Measurements from ENCODE around the gene HRAS. TPM values are rescaled to one million over a fixed set of nuclear protein-coding genes. Genes with fewer than 3 reads are reported as not detected.

HRAS gene
- polyA plus RNA-seq, 2 of the 4 experiments (the other 2 are of a cell fraction): 56.3 to 86.9 TPM

GRCh38 chr11:558503-558902, 23.1 kb upstream of the HRAS start:
- POLR2A ChIA-PET: no interaction called here
- DNase-seq (ENCODE audit: low read depth in 1 of 2, low spot score in 1 of 2) (no peak), ATAC-seq (no peak), FAIRE-seq (no peak)
- Histone ChIP-seq H3K27ac (no peak overlapping the region), H3K4me2 (no peak overlapping the region), H3K4me3 (no peak overlapping the region), H3K9me3 (no peaks in the 10 kb centered on the region), H3K4me1 (peaks cover 35% of the 10 kb centered on the region)
- 90% methylated on average over 14 of the region's 20 CpGs for WGBS (ENCODE audit: missing lambda C conversion rate)
- no peak for TF ChIP-seq FOSL2 (IDR thresholded peaks at IDR 0.05)
- no peak for TF ChIP-seq FOSL2 (CRISPR knock-in tag; IDR thresholded peaks at IDR 0.05)
- no peak for TF ChIP-seq PHF8 (IDR thresholded peaks at IDR 0.05; ENCODE audit: borderline replicate concordance, low read depth)
- no peak for TF ChIP-seq CEBPB (IDR thresholded peaks at IDR 0.05)
- TF ChIP-seq MAZ (IDR thresholded peaks at IDR 0.05; ENCODE audit: borderline replicate concordance, low read depth, low read length): no peak
- no peak for TF ChIP-seq BCL3 (IDR thresholded peaks at IDR 0.05)
- no peak for TF ChIP-seq RCOR1 (IDR thresholded peaks at IDR 0.05; ENCODE audit: low read depth, low read length)
- TF ChIP-seq MYC (IDR thresholded peaks at IDR 0.05; ENCODE audit: borderline replicate concordance, low read length): no peak
- no peak for TF ChIP-seq EHF (CRISPR knock-in tag; IDR thresholded peaks at IDR 0.05)
- no peak for TF ChIP-seq RARB (CRISPR knock-in tag; IDR thresholded peaks at IDR 0.05)
- TF ChIP-seq PBX3 (IDR thresholded peaks at IDR 0.05): no peak
- TF ChIP-seq ZC3H11A (IDR thresholded peaks at IDR 0.05): no peak
- CTCF ChIA-PET: interaction anchor here (1.0 to 5.9 kb wide), 2 partner anchors 8 to 138 kb away, joined by 4 to 66 read pairs; no protein-coding TSS in a partner anchor

GRCh38 chr11:557328-558132, 22.2 kb upstream of the HRAS start:
- 92% methylated on average over 15 of the region's 24 CpGs for WGBS (ENCODE audit: missing lambda C conversion rate)
- POLR2A ChIA-PET: no interaction called here

More at GRCh38 chr11:557328-558132, 22.2 kb upstream of the HRAS start:
- TF ChIP-seq RAD21 (conservative IDR thresholded peaks at IDR 0.05 in 1 of 2, IDR thresholded peaks at IDR 0.05 in 1 of 2) (no peak), MAX (IDR thresholded peaks at IDR 0.05) (no peak), KDM1A (IDR thresholded peaks at IDR 0.05; ENCODE audit: low read depth) (no peak), ZSCAN20 (CRISPR knock-in tag; IDR thresholded peaks at IDR 0.05) (no peak), ESRRA (IDR thresholded peaks at IDR 0.05; ENCODE audit: borderline replicate concordance, low read length) (no peak), HES2 (IDR thresholded peaks at IDR 0.05) (no peak), USF2 (IDR thresholded peaks at IDR 0.05) (no peak), CBX2 (IDR thresholded peaks at IDR 0.05; ENCODE audit: borderline replicate concordance, low read depth) (no peak), RARB (CRISPR knock-in tag; IDR thresholded peaks at IDR 0.05) (no peak), HDAC2 (IDR thresholded peaks at IDR 0.05) (no peak), MYC (IDR thresholded peaks at IDR 0.05; ENCODE audit: borderline replicate concordance, low read length) (no peak), TP53 (CRISPR knock-in tag; IDR thresholded peaks at IDR 0.05) (no peak), TFCP2L1 (CRISPR knock-in tag; IDR thresholded peaks at IDR 0.05) (no peak), ATOH8 (CRISPR knock-in tag; IDR thresholded peaks at IDR 0.05; ENCODE audit: low read depth) (no peak), ZNF302 (CRISPR knock-in tag; IDR thresholded peaks at IDR 0.05) (no peak), ZC3H11A (IDR thresholded peaks at IDR 0.05) (no peak)
- H3K27ac ChIP-seq: no peak overlapping the region
- H3K4me2 ChIP-seq: no peak overlapping the region
- H3K4me1 ChIP-seq: peaks cover 33% of the 10 kb centered on the region
- CTCF ChIA-PET: interaction anchor here (1.0 to 5.9 kb wide), 8 partner anchors 9 to 197 kb away, joined by 3 to 66 read pairs (median 7); partner anchors contain the start of gene TMEM80
- H3K4me3 ChIP-seq: no peak overlapping the region
- no peak for DNase-seq (ENCODE audit: low read depth in 1 of 2, low spot score in 1 of 2)
- no peak for ATAC-seq
- no peak for FAIRE-seq
- H3K9me3 ChIP-seq: no peaks in the 10 kb centered on the region

Measured in A549 (cell line).